Stimulated activated CD8-positive, alpha-beta memory T cell treated with anti-CD3 and anti-CD28 coated beads, Interleukin-15, amount 100 ng/mL, for 24 hours (primary cell): Measurements from ENCODE around the gene TEAD3.
"Not testable (repeated sequence)": the region's sequence is repeated elsewhere in the genome, so short reads cannot be mapped to it uniquely, and the experiment has no call there.

Experiments used
- DNase-seq: peaks from one replicate; pipeline ENCODE4 v3.0.0-alpha.2; 2020; ENCODE audit warnings: low read depth

TEAD3 gene

GRCh38 chr6:35449287-35449881 is 47.5 kb downstream of the TEAD3 start:
- no peak for DNase-seq

GRCh38 chr6:35448191-35448590 is 48.7 kb downstream of the TEAD3 start:
- no peak for DNase-seq

- DNase-seq, result no peak
These were observed 51.2 kb downstream of the TEAD3 start for GRCh38 chr6:35445691-35446090.

GRCh38 chr6:35443341-35444030 is 53.4 kb downstream of the TEAD3 start:
- no peak for DNase-seq

GRCh38 chr6:35442693-35443092 is 54.2 kb downstream of the TEAD3 start:
- DNase-seq, result no peak

- DNase-seq, result no peak
These were observed 55.2 kb downstream of the TEAD3 start for GRCh38 chr6:35441642-35442041.

- DNase-seq, result no peak
These were observed 55.7 kb downstream of the TEAD3 start for GRCh38 chr6:35441205-35441604.

GRCh38 chr6:35439308-35439707 is 57.6 kb downstream of the TEAD3 start:
- no peak for DNase-seq

GRCh38 chr6:35438378-35439065 is 58.4 kb downstream of the TEAD3 start:
- not testable (repeated sequence) for DNase-seq

- DNase-seq, result no peak
These were observed 60.6 kb downstream of the TEAD3 start for GRCh38 chr6:35436071-35436857.

- DNase-seq, result no peak
These were observed 61.6 kb downstream of the TEAD3 start for GRCh38 chr6:35435074-35435837.

- DNase-seq, result not testable (repeated sequence)
These were observed 64.2 kb downstream of the TEAD3 start for GRCh38 chr6:35432702-35433101.

- no peak for DNase-seq
These were observed 64.6 kb downstream of the TEAD3 start for GRCh38 chr6:35432291-35432690.

- DNase-seq, result no peak
These were observed 67.4 kb downstream of the TEAD3 start for GRCh38 chr6:35429463-35429862.

GRCh38 chr6:35428421-35429149 is 68.3 kb downstream of the TEAD3 start:
- no peak for DNase-seq

- DNase-seq, result no peak
These were observed 69.0 kb downstream of the TEAD3 start for GRCh38 chr6:35427851-35428321.

- DNase-seq, result no peak
These were observed 69.4 kb downstream of the TEAD3 start for GRCh38 chr6:35427435-35427834.

GRCh38 chr6:35426074-35426473 is 70.8 kb downstream of the TEAD3 start:
- DNase-seq, result no peak

- DNase-seq, result no peak
These were observed 71.6 kb downstream of the TEAD3 start for GRCh38 chr6:35425284-35425683.
